Measurements from ENCODE around the gene ATXN7L3.

Gene ATXN7L3

DNA sequence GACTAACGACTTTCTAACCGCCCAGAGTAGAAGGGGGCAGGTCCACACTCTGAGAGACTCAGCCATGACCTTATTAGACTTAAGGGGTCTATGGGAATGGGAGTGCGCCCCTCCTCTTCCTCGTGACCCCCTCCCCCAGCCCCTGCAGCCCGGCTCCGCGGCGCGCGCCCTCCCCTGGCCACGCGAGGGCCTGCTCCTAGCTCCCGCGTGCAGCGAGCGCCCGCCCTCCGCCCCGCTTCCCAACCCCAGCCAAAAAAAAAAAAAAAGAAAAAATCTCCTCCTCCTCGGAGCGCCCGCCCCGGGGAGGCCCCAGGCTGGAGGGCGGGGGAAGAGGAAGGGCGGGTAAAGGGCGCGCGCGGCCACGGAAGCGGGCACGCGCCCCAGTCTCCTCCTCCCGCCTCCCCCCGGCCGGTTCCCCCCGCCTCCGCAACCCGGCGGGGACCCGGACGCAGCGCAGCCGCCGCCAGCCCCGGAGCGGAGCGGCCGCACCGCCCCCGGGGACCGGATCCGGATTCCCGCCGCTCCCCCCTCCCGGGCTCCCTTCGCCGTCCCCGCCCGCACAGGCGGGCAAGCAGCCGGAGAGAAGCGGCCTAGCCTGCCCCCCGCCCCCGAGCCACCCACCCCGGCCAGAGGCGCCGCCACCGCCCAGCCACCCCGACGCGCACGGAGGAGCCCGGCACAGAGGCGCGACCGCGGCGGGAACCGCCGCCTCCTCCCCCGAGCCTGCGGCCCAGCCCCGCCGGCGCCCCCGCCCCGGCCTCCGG is 18.8 kb upstream of the ATXN7L3 start:
- peak; percentile 98 for DNase-seq (ENCODE audit: low spot score)

DNA sequence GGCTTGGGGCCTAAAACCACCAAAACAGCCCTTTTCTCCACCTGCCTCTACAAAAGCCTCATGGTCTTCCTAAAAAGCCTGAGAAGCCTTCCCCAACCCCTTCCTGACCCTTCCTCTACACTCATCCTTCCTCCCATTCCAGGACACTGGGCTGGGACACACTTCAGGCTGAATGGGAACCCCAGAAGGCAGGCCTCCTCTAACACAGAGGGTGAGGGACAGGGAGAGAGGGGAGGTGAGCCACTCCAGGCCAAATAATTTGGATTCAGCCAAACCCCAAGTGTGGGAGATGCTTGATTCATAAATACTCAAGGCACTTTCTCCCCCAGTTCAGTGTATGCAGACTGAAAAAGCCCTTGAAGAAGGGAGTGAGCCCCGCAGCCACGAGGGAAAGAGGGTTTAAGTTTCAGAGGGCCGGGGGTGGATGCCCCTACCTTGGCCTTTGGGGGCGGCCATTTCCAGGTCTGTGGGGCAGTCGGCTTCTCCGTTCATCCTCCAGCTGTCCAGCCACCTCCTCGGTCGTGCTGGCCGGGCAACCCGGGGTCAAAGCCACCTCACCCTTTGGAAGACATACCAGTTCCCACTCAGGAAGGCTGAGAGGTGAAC is 18.2 kb upstream of the ATXN7L3 start:
- DNase-seq (ENCODE audit: low spot score) = no peak

DNA sequence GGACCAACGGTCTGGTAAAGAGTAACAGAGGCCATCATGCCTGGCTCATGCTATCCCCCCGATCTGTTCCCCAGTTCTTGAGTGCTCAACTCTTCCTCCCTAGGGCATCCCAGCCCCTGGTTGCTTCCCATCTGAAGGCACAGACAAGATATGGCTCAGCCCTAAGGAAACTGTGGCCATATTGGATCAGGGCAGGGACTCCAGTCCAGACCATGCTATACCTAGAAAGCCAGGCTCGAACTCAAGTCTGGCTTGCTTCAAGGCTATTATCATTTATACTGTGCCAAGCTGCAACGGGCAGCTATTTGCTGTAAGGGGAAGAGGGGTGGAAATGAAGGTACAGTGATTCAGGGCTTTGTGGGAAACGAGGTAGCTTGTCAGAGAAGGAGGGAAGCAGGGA is 17.0 kb upstream of the ATXN7L3 start:
- DNase-seq (ENCODE audit: low spot score) = no peak

DNA sequence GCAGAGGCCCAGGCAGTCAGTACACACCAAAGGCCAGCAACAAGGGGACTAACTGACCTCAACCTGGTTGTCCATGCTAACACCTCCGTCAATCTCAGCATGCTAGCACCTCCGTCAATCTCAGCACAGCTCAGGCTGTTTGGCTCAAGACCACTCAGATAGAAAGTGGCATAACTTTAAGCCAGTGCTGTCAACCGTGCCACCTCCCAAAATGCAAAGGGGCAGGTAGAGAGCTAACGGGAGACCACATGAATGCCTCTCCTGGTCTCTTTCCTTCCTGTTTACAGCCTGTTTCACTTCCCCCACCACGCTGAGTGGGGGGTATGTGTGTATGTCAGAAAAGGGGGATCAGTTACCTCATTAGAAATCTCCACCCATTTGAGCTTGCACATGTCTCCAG is 16.5 kb upstream of the ATXN7L3 start:
- DNase-seq (ENCODE audit: low spot score) = no peak

DNA sequence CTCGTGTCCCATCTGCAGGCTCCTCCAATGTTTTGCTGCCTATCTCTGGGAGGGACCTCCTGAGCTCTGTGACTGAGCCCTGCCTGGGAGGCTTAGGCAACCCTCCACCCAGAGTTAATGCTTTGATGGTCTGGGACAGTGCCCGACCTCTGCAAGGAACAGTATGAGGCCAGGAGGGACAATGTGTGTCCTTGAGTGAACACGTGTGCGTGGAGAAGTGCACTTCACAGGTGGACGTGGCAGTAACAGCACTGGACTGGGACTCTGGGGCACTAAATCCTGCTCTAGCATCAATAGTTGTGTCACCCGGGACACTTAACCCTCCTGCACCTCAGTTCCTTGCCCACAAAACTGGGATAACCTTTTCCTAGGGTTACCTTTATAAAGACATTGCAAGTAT is 15.2 kb upstream of the ATXN7L3 start:
- DNase-seq (ENCODE audit: low spot score) = no peak

DNA sequence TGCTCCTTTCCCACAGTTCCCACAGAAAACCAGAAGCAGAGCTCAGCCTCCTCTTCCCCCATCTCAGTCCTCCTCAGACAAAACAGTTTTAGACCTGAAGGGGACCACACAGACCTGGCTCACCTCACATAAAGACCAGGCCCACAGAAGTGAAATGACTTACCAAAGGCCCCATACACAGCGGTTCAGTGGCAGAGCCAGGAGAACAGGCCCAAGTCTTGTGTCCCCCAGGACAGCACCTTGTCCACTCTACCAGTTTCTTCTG is 14.5 kb upstream of the ATXN7L3 start:
- no peak for DNase-seq (ENCODE audit: low spot score)

DNA sequence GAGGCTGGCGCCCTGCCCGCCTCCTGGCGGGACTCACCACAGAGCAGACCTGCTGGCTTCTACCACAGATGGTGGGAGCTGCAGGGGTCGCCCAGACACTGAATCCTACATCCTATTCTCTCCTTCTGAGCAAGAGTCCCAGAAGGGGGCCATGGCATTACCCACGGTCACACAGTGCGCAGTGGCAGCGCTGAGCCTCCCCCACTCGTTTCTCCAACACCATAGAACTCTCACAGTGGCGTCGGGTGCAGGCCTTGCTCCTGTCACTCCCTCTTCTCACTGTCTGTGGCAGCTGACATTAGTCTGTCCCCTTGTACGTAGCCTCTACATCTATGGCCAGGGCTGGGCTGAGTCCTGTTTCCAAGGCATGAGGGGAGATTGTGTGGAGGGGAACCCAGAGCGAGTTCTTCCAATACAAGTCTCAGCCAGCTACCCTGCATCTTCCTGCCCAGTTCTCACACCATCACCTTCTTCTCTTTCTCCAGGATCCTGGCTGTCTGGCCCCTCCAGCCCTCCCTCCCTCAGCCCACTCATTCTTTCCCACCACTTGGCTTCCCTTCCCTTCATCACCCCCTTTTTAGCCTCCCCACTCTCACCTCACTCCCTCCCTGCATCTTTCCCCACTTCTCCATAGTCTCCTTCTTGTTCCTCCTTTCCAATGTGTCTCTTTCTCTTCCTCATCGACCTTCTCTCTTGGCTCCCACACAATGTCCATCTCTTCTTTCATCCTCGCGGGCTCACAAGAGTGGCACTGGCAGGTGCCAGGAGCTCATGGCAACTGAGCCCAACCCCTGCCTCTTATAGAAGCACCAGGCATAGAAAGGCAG is 13.9 kb upstream of the ATXN7L3 start:
- no peak for DNase-seq (ENCODE audit: low spot score)

DNA sequence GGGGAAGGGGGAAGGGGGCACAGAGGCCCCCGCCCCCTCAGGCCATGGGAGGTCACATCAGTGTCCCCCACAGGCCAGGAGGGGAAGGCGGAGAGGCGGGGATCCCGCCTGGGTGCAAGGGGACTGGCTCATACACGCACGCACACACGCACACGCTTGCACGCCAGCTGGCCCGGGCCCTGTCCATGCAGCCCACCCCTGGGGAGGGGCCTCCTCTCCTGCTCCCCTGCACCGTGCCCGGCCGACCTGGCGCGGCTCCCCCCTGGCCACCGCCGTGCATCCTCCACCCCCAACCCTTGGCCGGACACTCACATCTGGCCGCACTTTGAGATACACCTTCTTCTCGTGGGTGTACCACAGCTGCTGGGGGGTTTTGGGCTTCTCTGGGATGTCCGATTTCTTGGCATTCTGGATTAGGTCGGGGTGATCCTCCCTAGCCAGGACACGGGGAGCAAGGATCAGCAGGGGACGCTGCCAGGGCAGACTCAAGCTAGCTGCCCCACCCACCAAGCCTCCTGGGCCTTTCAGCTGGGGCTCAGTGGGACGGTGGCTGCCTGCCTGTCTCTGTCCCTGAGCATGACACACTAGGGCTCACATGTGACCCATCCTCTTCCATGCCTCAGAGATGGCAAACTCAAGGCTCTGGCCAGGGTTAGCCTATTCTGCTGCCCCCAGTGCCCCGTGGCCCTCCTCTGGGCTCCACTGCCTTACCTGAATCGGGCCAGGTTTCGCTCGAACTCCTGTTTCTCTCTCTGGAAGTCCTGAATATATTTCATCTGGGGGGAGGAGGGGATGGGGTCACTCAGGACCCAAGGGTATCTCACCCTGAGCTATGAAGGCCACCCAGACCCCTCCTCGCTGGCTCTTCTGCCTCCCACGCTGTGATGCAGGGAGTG is 13.1 kb upstream of the ATXN7L3 start:
- no peak for DNase-seq (ENCODE audit: low spot score)

DNA sequence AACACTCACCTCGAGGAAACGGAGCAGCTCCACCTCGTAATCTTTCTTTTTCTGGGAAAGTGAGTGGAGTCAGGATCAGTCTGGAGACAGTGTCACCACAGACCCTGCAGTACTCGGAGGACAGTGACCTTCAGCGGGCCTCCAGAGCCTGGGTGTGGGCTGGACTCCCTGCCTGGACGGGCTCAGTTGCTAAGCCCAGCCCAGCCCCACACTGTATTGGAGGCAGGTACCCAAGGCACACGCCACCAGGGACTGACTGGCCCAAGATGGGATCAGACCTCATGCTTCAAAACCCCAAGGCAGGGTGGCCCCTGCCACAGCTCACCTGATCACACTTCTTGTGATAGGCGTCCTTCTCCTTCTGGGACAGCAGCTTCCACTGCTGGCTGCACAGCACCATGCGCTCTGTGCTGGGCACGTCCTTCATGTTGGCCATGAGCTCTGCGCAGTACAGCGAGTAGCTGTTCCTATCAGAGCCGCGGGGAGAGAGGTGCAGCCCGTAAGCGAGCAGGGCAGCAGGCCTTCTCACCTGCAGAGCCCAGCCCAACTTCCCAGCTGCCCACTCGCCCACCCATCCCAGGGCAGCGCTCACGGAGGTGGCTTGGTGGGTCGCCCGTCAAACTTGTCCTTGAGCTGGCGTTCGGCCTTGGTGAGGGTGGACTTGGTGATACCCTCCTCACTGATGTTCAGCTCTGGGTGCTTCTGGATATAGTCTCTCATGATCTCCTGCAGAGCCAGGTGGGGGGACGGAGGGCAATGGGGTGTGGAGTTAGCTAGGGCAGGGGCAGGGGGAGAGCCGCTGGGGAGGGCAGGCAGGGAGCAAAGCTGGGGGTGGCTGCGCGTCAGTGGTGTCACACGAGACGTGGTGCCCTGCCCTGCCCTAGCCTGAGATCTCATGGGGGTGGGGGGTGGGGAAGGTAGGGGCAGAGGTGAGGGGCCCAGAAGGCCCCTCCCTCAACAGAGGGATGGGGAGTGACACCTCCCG is 11.9 kb upstream of the ATXN7L3 start:
- no peak for DNase-seq (ENCODE audit: low spot score)

DNA sequence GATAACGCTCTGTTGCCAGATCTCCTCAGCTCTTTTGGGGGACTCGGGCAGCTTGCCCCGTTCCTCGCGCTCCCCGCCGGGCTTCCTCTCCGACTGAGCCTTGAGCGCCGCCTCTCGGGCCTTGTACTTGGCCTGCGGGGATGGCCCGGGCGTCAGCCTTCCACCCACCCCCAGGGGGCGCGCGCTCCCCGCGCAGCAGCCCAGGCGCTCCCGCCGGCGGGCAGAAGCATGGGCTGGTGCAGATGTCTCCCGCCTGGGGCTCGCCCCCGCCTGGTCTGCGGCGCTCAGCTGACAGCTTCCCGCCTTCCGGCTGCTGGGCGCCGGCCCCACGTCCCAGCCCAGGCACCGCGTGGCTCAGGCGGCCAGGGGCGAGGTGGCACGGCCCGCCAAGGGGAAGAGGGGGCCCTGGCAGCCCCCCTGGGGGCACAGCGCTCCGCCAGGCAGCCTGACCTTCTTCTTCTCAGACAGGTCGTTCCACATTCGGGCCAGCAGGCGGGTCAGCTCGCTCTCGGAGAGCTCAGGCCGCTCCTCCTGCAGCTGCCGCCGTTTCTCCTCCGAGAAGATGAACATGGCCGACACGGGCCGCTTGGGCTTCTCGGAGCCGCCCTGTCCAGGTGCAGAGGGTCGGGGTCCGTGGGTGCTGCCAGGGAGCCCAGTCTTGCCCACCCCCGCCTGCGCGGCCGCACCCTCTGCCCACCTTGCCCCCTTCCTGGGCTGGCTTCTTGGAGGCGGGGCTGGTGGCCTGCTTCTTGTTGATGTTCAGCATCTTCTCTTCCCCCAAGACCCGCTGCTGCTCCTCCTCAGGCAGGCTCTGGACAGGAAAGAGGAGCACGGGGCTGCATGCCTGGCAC is 10.9 kb upstream of the ATXN7L3 start:
- DNase-seq (ENCODE audit: low spot score) = peak; percentile 100

DNA sequence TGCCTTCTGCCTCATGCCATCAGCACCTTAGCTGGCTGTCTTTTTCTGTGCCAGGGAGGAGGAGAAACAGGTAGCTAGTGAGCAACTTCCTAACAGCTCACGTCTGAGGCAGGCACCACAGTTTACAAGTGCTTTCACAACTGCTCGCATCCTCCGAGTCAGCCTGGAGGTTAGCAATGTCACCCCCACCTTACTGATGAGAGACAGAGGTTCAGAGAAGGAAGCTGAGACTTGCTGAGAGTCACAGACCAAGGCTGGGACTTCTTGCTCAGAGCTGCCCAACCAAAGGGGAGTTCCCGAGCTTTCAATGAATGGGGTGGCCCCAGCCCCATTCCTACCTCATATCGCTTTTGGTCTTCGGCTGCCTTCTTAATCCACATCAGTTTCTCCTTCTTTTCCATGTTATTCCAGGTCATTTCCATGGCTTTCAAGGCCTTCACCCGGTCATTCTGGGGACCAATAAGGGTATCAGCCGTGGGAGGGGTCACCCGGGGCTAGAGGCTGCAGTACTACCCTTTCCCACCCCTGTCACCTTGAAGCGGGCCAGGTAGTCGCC is 10.2 kb upstream of the ATXN7L3 start:
- DNase-seq (ENCODE audit: low spot score) = no peak

DNA sequence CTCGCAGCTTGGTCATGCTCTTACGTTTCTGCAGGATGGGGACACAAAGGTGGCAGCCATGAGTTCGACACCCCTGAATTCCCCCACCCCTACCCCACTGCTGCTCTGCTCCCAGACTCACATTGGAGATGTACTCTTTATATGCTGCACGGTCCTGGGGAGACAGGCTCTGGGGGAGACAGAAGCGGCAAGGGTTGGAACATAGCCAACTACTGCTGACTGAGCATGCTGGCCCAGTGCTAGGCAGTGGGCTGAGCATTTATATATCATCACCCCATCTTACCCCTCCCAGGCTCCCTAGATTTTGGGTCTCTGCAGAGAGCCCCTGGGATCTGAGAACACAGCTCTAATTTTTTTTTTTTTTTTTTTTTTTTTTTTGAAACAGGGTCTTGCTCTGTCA is 8.1 kb upstream of the ATXN7L3 start:
- no peak for DNase-seq (ENCODE audit: low spot score)

DNA sequence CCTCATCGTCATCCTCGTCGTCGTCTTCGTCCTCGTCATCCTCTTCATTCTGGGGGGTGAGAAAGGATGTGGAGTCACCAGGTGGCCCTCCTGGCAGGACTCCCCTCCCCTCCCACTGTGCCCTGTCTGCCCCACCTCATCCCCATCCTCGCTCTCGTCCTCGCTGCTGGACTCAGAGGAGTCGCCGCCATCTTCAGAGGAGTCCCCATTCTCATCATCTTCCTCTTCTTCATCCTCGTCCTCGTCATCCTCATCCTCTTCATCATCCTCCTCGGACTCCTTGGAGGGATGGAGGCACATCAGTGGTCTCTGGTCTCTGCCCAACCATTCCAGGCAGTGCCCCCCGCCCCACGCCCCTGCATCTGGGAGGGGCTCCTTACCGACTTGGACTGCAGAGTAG is 7.6 kb upstream of the ATXN7L3 start:
- DNase-seq (ENCODE audit: low spot score) = no peak

DNA sequence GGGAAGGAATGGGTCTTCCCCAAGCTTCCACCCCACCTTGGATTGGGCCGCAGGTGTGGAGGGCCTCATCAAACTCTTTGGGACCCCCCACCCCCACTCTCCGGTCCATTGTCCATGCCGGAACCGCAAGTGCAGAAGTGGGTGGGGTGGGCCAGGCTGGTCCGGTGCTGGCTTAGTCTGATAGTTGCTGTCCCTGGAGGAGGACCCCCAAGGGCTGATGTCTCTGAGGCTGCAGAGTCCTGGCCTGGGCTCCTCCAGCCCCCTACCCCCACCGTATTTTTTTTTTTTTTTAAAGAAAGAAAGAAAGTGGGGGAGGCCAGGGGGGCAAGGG is 7.1 kb upstream of the ATXN7L3 start:
- no peak for DNase-seq (ENCODE audit: low spot score)

DNA sequence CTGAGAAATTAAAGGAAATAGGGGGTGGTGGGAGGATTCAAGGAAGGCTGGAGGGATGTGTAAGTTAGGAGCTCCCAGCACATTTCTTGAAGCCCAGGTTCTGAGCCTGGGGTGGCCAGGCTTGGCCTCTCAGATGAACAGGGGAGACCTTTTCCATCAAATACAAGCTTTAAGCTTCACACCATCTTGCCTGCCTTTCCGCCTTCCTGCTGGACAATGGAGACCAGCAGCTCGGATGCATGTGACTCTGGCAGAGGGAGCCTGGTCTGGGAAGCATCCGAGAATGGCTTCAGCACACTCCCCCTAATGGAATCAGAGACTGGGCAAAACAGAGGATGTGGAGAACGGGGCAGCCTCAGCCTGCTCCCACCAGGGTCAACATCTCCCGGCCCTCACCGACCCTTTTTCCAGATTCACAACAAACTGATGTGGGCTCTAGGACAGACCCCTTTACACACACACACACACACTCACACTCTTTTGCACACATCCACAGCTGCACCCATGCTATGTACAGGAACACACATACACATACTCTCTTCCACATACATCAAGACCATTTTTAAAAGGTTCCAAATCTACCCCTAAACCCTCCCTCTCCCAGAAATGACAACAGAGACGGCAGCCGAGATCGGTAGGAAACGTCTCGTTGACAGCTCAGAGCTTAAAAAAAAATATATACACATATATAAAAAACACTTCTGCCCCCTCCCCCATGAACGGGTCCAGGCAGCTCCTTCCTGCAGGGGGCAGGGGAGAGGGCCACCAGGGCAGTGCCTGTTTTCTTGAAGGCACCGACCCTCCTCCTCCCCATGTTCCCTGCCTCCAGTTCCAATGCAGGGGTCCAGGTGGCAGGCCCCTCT is 6.5 kb upstream of the ATXN7L3 start:
- no peak for DNase-seq (ENCODE audit: low spot score)

DNA sequence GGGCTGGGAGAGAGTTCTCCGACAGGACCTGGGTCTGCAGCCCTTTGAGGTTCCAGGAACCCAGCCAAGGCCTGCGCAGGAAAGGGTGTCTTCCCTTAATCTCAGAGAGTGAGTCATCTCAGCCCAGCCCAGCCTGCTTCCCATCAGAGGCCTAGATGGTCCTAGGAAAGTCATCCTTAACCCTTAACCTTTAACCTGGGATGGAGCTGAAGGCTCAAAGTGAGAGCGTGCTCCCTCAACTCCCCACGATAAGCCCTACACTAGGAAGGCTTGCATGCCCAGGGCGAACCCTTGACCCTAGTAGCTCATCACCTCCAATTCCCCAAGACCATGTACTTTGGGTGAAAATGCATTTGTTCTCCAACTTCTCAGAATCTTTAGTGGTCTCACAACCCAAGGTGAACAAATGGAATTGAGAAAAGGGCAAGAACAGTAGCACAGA is 4.8 kb upstream of the ATXN7L3 start:
- DNase-seq (ENCODE audit: low spot score) = no peak

DNA sequence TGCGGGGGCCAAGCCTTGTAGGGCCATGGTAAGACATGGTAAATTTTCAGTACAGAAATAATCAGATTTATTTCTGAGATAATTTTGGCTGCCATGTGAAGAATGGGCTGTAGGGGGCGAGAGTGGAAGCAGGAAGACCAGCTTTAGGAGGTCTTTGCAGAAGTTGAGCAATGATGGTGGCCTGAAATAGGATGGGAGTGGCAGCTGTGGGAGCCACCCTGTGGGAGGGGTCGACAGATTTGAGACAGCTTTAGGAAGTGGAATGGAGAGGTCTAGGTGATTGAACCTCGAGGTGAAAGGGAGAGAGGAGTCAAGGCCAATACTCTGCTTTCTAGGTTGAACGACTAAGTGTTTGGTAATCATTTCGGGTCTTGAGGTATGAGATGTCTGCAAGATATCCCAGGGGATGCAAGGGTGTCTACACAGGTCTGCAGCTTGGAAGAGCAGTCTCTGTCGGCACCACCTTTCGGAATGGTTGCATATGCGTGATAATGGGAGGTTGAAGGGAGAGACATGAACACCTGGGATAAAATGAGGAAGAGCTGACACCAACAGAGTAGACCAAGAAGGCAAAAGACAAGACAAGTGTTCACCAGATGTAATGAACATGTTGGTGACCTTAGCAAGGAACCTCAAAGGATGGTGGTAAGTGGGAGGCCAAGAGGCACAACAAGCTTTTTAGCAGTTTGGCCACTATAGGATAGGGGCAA is 4.2 kb upstream of the ATXN7L3 start:
- DNase-seq (ENCODE audit: low spot score) = peak; percentile 74

DNA sequence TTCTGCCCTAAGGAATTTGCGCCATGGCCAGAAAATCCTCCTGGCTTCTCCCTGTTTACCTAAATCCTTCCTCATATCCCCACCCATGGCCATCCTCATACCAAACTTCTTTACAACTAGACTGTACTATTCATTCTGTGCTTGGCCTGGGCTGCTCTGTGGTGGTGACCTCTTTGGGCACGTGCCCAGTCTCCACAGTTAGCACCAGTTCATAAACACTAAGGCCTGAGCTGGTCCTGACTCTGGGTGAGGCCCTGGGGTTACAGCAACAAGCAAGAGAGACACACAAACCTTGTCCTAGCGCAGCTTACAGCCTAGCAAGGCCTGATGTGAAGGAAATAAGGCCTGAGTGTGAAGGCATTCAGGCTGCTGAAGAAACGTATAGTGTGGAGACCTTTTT is 3.1 kb upstream of the ATXN7L3 start:
- DNase-seq (ENCODE audit: low spot score) = no peak

All from D341Med (cell line).